Measurements from ENCODE around the gene SLC44A1. TPM values are rescaled to one million over a fixed set of nuclear protein-coding genes. Genes with fewer than 3 reads are reported as not detected.

SLC44A1 gene
- total RNA-seq, 1 experiment from 2014 or later: 3.7 TPM

DNA sequence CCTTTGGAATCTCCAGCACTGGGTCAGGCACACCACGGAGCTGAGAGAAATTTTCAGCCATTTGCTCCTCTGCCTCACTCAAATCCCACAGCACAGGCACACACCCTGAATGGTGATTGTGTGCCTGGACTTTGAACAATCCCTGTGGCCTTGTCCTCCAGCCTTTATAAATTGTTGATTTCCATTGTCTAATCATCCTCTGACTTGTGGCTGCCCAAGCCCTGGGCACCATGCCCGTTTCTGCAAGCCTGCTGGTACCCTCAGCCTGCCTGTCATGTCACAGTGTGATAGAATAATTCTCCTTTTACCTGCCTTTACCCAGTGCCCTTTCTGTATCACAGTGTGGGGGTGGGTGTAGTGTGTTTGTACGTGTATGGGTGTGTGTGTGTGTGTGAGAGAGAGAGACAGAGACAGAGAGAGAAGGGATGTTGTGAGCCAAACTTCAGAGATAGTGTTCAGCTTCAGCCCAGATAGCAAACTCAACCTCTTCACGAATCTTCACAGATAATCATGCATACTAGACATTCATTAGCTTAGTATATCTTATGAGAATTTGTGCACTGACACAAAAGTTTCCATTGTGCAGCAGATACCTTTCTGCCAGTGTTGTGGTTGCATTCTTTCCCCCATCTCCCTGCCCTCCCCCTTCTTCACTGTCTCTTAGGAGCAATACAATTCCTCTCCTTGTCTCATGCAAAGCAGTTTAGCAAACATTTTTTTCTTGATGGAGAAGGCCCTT lies 27.8 kb upstream of the SLC44A1 start:
- H3K9me2 ChIP-seq (replicated peaks; ENCODE audit: insufficient read depth, low read length): no peaks in the 10 kb centered on the region
- no peak overlapping the region for H2AFZ ChIP-seq (ENCODE audit: low read length)
- no peaks in the 10 kb centered on the region for H4K20me1 ChIP-seq (ENCODE audit: insufficient read depth, low read depth, low read length)
- H3K9me3 ChIP-seq (ENCODE audit: low read length): no peaks in the 10 kb centered on the region
- H3K36me3 ChIP-seq (ENCODE audit: insufficient read depth, low read length): no peaks in the 10 kb centered on the region
- no peaks in the 10 kb centered on the region for H3K79me2 ChIP-seq (ENCODE audit: low read length)
- H3K27me3 ChIP-seq (ENCODE audit: low read length): no peaks in the 10 kb centered on the region
- no peaks in the 10 kb centered on the region for H3K4me1 ChIP-seq (ENCODE audit: low read length)
- H3K4me2 ChIP-seq (ENCODE audit: low read depth, low read length, poor library complexity, severe bottlenecking): no peak overlapping the region
- no peak for DNase-seq
- no peak overlapping the region for H3K4me3 ChIP-seq (ENCODE audit: low read length)
- H3K9ac ChIP-seq (ENCODE audit: low read length): no peak overlapping the region
- H3K27ac ChIP-seq (ENCODE audit: low read length): no peak overlapping the region

- Histone ChIP-seq H3K9ac (ENCODE audit: low read length) (no peak overlapping the region), H4K20me1 (ENCODE audit: insufficient read depth, low read depth, low read length) (no peaks in the 10 kb centered on the region), H2AFZ (ENCODE audit: low read length) (no peak overlapping the region), H3K4me1 (ENCODE audit: low read length) (no peaks in the 10 kb centered on the region), H3K4me3 (ENCODE audit: low read length) (no peak overlapping the region), H3K9me2 (replicated peaks; ENCODE audit: insufficient read depth, low read length) (no peaks in the 10 kb centered on the region), H3K79me2 (ENCODE audit: low read length) (no peaks in the 10 kb centered on the region), H3K4me2 (ENCODE audit: low read depth, low read length, poor library complexity, severe bottlenecking) (no peak overlapping the region), H3K36me3 (ENCODE audit: insufficient read depth, low read length) (no peaks in the 10 kb centered on the region), H3K27ac (ENCODE audit: low read length) (no peak overlapping the region), H3K9me3 (ENCODE audit: low read length) (no peaks in the 10 kb centered on the region), H3K27me3 (ENCODE audit: low read length) (no peaks in the 10 kb centered on the region)
- no peak for DNase-seq
Observed at GRCh38 chr9:105218673-105219072, 25.8 kb upstream of the SLC44A1 start.

- Histone ChIP-seq H3K9me3 (ENCODE audit: low read length) (no peaks in the 10 kb centered on the region), H3K9ac (ENCODE audit: low read length) (no peak overlapping the region), H3K4me3 (ENCODE audit: low read length) (no peak overlapping the region), H2AFZ (ENCODE audit: low read length) (no peak overlapping the region), H3K4me2 (ENCODE audit: low read depth, low read length, poor library complexity, severe bottlenecking) (no peak overlapping the region), H3K9me2 (replicated peaks; ENCODE audit: insufficient read depth, low read length) (no peaks in the 10 kb centered on the region), H3K27ac (ENCODE audit: low read length) (no peak overlapping the region), H3K27me3 (ENCODE audit: low read length) (no peaks in the 10 kb centered on the region), H3K4me1 (ENCODE audit: low read length) (no peaks in the 10 kb centered on the region), H4K20me1 (ENCODE audit: insufficient read depth, low read depth, low read length) (no peaks in the 10 kb centered on the region), H3K36me3 (ENCODE audit: insufficient read depth, low read length) (no peaks in the 10 kb centered on the region), H3K79me2 (ENCODE audit: low read length) (no peaks in the 10 kb centered on the region)
- no peak for DNase-seq
Observed at GRCh38 chr9:105219291-105219805, 25.1 kb upstream of the SLC44A1 start.

GRCh38 chr9:105220451-105220850 lies 24.0 kb upstream of the SLC44A1 start:
- Histone ChIP-seq H3K36me3 (ENCODE audit: insufficient read depth, low read length) (no peaks in the 10 kb centered on the region), H3K9ac (ENCODE audit: low read length) (no peak overlapping the region), H3K79me2 (ENCODE audit: low read length) (no peaks in the 10 kb centered on the region), H3K27ac (ENCODE audit: low read length) (no peak overlapping the region), H3K4me2 (ENCODE audit: low read depth, low read length, poor library complexity, severe bottlenecking) (no peak overlapping the region), H3K9me3 (ENCODE audit: low read length) (no peaks in the 10 kb centered on the region), H2AFZ (ENCODE audit: low read length) (no peak overlapping the region), H3K9me2 (replicated peaks; ENCODE audit: insufficient read depth, low read length) (no peaks in the 10 kb centered on the region), H3K4me1 (ENCODE audit: low read length) (no peaks in the 10 kb centered on the region), H3K27me3 (ENCODE audit: low read length) (no peaks in the 10 kb centered on the region), H4K20me1 (ENCODE audit: insufficient read depth, low read depth, low read length) (no peaks in the 10 kb centered on the region), H3K4me3 (ENCODE audit: low read length) (no peak overlapping the region)
- no peak for DNase-seq

DNA sequence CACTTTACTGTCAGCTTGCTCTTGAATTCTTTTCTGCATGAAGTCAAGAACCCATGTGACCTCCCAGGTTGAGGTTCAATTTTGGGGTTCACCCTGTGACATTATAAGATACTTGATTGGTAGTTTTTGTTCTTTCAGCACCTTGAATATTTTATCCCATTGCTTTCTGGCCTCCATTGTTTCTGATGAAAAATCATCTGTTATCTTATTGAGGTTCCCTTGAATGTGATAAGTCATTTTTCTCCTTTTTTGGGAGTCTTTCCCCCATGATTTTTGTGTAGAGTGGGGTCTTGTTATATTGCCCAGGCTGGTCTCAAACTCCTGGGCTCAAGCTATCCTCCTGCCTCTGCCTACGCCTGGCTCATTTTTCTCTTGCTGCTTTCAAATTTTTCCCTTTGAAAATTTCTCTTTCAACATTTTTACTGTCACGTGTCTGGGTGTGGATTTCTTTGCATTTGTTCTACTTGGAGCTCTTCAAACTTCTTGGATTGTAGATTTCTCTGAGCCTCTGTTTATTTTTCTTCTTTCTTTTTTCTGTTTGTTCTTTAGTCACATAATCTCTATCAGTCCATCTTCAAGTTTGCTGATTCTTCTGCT lies 20.8 kb upstream of the SLC44A1 start:
- no peaks in the 10 kb centered on the region for H3K9me2 ChIP-seq (replicated peaks; ENCODE audit: insufficient read depth, low read length)
- H3K27me3 ChIP-seq (ENCODE audit: low read length): no peaks in the 10 kb centered on the region

DNA sequence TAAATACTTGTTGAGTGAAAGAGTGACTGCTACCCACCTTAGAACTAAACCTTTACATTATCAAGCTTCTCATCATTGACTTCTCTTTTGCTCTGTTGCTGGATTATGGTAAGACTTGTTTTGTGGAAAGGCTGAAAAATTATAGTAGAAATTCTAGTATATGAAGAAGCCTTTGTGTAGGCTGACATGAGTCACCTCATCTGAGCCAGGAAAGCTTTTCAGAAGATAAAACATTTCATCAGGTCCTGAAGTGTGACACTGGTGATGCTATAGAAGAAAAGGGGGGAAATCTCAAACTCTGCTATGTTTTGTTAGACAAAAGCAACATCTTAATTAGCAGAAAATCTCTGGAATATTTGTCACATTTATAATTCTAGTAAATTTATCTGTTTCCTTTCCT lies 18.4 kb upstream of the SLC44A1 start:
- no peak overlapping the region for H2AFZ ChIP-seq (ENCODE audit: low read length)
- no peaks in the 10 kb centered on the region for H3K9me2 ChIP-seq (replicated peaks; ENCODE audit: insufficient read depth, low read length)
- no peaks in the 10 kb centered on the region for H3K9me3 ChIP-seq (ENCODE audit: low read length)
- no peak overlapping the region for H3K9ac ChIP-seq (ENCODE audit: low read length)
- no peak overlapping the region for H3K4me3 ChIP-seq (ENCODE audit: low read length)
- no peak for DNase-seq
- H3K4me1 ChIP-seq (ENCODE audit: low read length): no peaks in the 10 kb centered on the region
- no peaks in the 10 kb centered on the region for H3K27me3 ChIP-seq (ENCODE audit: low read length)
- no peak overlapping the region for H3K4me2 ChIP-seq (ENCODE audit: low read depth, low read length, poor library complexity, severe bottlenecking)
- no peaks in the 10 kb centered on the region for H3K36me3 ChIP-seq (ENCODE audit: insufficient read depth, low read length)
- no peak overlapping the region for H3K27ac ChIP-seq (ENCODE audit: low read length)
- no peaks in the 10 kb centered on the region for H3K79me2 ChIP-seq (ENCODE audit: low read length)
- H4K20me1 ChIP-seq (ENCODE audit: insufficient read depth, low read depth, low read length): no peaks in the 10 kb centered on the region

More for the DNA sequence above, 20.8 kb upstream of the SLC44A1 start:
- no peak overlapping the region for H3K27ac ChIP-seq (ENCODE audit: low read length)
- H3K9me3 ChIP-seq (ENCODE audit: low read length): no peaks in the 10 kb centered on the region
- H3K9ac ChIP-seq (ENCODE audit: low read length): no peak overlapping the region
- H3K4me2 ChIP-seq (ENCODE audit: low read depth, low read length, poor library complexity, severe bottlenecking): no peak overlapping the region
- H3K4me1 ChIP-seq (ENCODE audit: low read length): no peaks in the 10 kb centered on the region
- H3K36me3 ChIP-seq (ENCODE audit: insufficient read depth, low read length): no peaks in the 10 kb centered on the region
- no peak overlapping the region for H2AFZ ChIP-seq (ENCODE audit: low read length)
- no peak for DNase-seq
- H3K4me3 ChIP-seq (ENCODE audit: low read length): no peak overlapping the region
- H4K20me1 ChIP-seq (ENCODE audit: insufficient read depth, low read depth, low read length): no peaks in the 10 kb centered on the region
- no peaks in the 10 kb centered on the region for H3K79me2 ChIP-seq (ENCODE audit: low read length)

GRCh38 chr9:105232207-105232606 lies 12.2 kb upstream of the SLC44A1 start:
- Histone ChIP-seq H3K4me3 (ENCODE audit: low read length) (no peak overlapping the region), H3K27me3 (ENCODE audit: low read length) (no peaks in the 10 kb centered on the region), H2AFZ (ENCODE audit: low read length) (no peak overlapping the region), H3K36me3 (ENCODE audit: insufficient read depth, low read length) (no peaks in the 10 kb centered on the region), H3K9me2 (replicated peaks; ENCODE audit: insufficient read depth, low read length) (no peaks in the 10 kb centered on the region), H3K4me2 (ENCODE audit: low read depth, low read length, poor library complexity, severe bottlenecking) (no peak overlapping the region), H3K9me3 (ENCODE audit: low read length) (no peaks in the 10 kb centered on the region), H3K9ac (ENCODE audit: low read length) (no peak overlapping the region), H3K79me2 (ENCODE audit: low read length) (no peaks in the 10 kb centered on the region), H4K20me1 (ENCODE audit: insufficient read depth, low read depth, low read length) (no peaks in the 10 kb centered on the region), H3K27ac (ENCODE audit: low read length) (no peak overlapping the region), H3K4me1 (ENCODE audit: low read length) (no peaks in the 10 kb centered on the region)
- no peak for DNase-seq

GRCh38 chr9:105233873-105234272 lies 10.6 kb upstream of the SLC44A1 start:
- Histone ChIP-seq H3K4me2 (ENCODE audit: low read depth, low read length, poor library complexity, severe bottlenecking) (no peak overlapping the region), H3K27me3 (ENCODE audit: low read length) (no peaks in the 10 kb centered on the region), H3K9ac (ENCODE audit: low read length) (no peak overlapping the region), H3K36me3 (ENCODE audit: insufficient read depth, low read length) (no peaks in the 10 kb centered on the region), H3K79me2 (ENCODE audit: low read length) (no peaks in the 10 kb centered on the region), H3K4me1 (ENCODE audit: low read length) (no peaks in the 10 kb centered on the region), H3K9me3 (ENCODE audit: low read length) (no peaks in the 10 kb centered on the region), H4K20me1 (ENCODE audit: insufficient read depth, low read depth, low read length) (no peaks in the 10 kb centered on the region), H3K27ac (ENCODE audit: low read length) (no peak overlapping the region), H3K9me2 (replicated peaks; ENCODE audit: insufficient read depth, low read length) (no peaks in the 10 kb centered on the region), H2AFZ (ENCODE audit: low read length) (no peak overlapping the region), H3K4me3 (ENCODE audit: low read length) (no peak overlapping the region)
- no peak for DNase-seq
